ENCODE data around the gene NOCT. TPM values are rescaled to one million over a fixed set of nuclear protein-coding genes. Genes with fewer than 3 reads are reported as not detected.

The NOCT gene
- total and polyA plus RNA-seq, 2 of the 8 experiments (the other 6 are each of a cell fraction or from before 2014, with no cell fraction given) = 10.4 to 45.5 TPM

- no peak overlapping the region for H2BK120ac ChIP-seq (replicated peaks; ENCODE audit: low read depth, low read length)
- H3K18ac ChIP-seq (ENCODE audit: extremely low read depth, low read length) = peak overlapping the region; percentile 81; the same call in 1 of the 2 replicates
- peaks cover 8 to 24% (median 16%) of the 10 kb centered on the region in 4 experiments; a peak in 6 of 7 replicates for H3K4me1 ChIP-seq (replicated peaks in 1 of 4; ENCODE audit: control insufficient read depth in 3 of 4, insufficient read depth in 4 of 4, low read length in 3 of 4)
- peak overlapping the region; percentile 48; the same call in 1 of the 2 replicates for H2BK5ac ChIP-seq (ENCODE audit: low read depth, low read length)
- no peaks in the 10 kb centered on the region for H3K27me3 ChIP-seq (replicated peaks in 1 of 4; ENCODE audit: control insufficient read depth in 3 of 4, extremely low read depth in 1 of 4, insufficient read depth in 3 of 4, low read length in 3 of 4)
- H3K79me1 ChIP-seq (ENCODE audit: low read depth, low read length) = no peaks in the 10 kb centered on the region
- H3K23me2 ChIP-seq (ENCODE audit: low read depth, low read length) = no peaks in the 10 kb centered on the region; the same call in 1 of the 2 replicates
- no peak overlapping the region for H4K8ac ChIP-seq (ENCODE audit: extremely low read depth, insufficient read depth, low read length)
- FAIRE-seq (peak; percentile 68), DNase-seq (ENCODE audit: low read depth in 1 of 2, low spot score in 2 of 2) (peak in 1 of 2 experiments; percentile 59)
- H4K91ac ChIP-seq (replicated peaks; ENCODE audit: insufficient read length, low read length) = no peak overlapping the region
- H3K56ac ChIP-seq (replicated peaks; ENCODE audit: insufficient read length, low read depth, low read length) = no peak overlapping the region
- H3K9ac ChIP-seq (replicated peaks in 1 of 4; ENCODE audit: extremely low read depth in 1 of 4, low read depth in 3 of 4, low read length in 3 of 4) = no peak overlapping the region
- H3K14ac ChIP-seq (ENCODE audit: insufficient read length) = no peak overlapping the region
- no peaks in the 10 kb centered on the region for H3K9me3 ChIP-seq (ENCODE audit: insufficient read depth in 2 of 2, low read depth in 1 of 2, low read length in 1 of 2)
- H2BK12ac ChIP-seq (ENCODE audit: low read depth, low read length) = no peak overlapping the region
- H3K27ac ChIP-seq (ENCODE audit: low read depth, low read length) = no peak overlapping the region
- H2AK5ac ChIP-seq (ENCODE audit: low read depth, low read length) = no peak overlapping the region
- H4K20me1 ChIP-seq (replicated peaks in 1 of 2; ENCODE audit: control insufficient read depth in 1 of 2, insufficient read depth in 2 of 2, low read length in 2 of 2) = peaks cover 7 to 21% of the 10 kb centered on the region in 2 experiments
- peaks cover 32 to 86% of the 10 kb centered on the region in 2 experiments for H3K79me2 ChIP-seq (ENCODE audit: control insufficient read depth in 1 of 2, insufficient read depth in 2 of 2, low read length in 2 of 2)
- no peak overlapping the region for H2AFZ ChIP-seq (ENCODE audit: low read length)
- H4K5ac ChIP-seq (ENCODE audit: insufficient read length, low read depth, low read length) = no peak overlapping the region
- POLR2A ChIA-PET (ENCODE audit: partially characterized antibody) = interaction anchor here (0.8 to 2.6 kb wide), 8 partner anchors 8 to 272 kb away, joined by 3 to 17 read pairs (median 4); no protein-coding TSS in a partner anchor
- no peak overlapping the region for H3K4ac ChIP-seq (replicated peaks; ENCODE audit: insufficient read length, low read depth, low read length)
- peak overlapping the region in 1 of 4 experiments; percentile 34; a peak in 2 of 8 replicates for H3K4me3 ChIP-seq (ENCODE audit: extremely low read depth in 1 of 4, insufficient read depth in 2 of 4, low read depth in 3 of 4, low read length in 4 of 4)
- CTCF ChIA-PET (ENCODE audit: partially characterized antibody) = interaction anchor here (0.6 to 5.0 kb wide), 7 partner anchors 9 to 276 kb away, joined by 3 to 39 read pairs (median 3); no protein-coding TSS in a partner anchor
- 4% methylated on average over 4 of the region's 4 CpGs; no CpG with 5 or more reads in 1 of the 2 experiments for WGBS, 2 experiments (ENCODE audit: extremely low coverage in 1 of 2, insufficient coverage in 1 of 2, insufficient read length in 1 of 2, insufficient replicate concordance in 2 of 2, low coverage in 1 of 2, low lambda C conversion rate in 2 of 2, missing lambda C conversion rate in 1 of 2)
- no peak overlapping the region for H2BK20ac ChIP-seq (ENCODE audit: low read length)
- no peak overlapping the region for H2BK15ac ChIP-seq (ENCODE audit: low read length)
- no peaks in the 10 kb centered on the region; a peak in 2 of 8 replicates for H3K36me3 ChIP-seq (ENCODE audit: control insufficient read depth in 2 of 4, insufficient read depth in 4 of 4, low read length in 3 of 4)
- peak overlapping the region; percentile 50 to 94 for H3K4me2 ChIP-seq (ENCODE audit: insufficient read depth in 1 of 2, low read depth in 2 of 2, low read length in 2 of 2)
- no peak overlapping the region for H3K23ac ChIP-seq (ENCODE audit: insufficient read length)
- TF ChIP-seq CBX8 (IDR thresholded peaks at IDR 0.05; ENCODE audit: borderline replicate concordance, low read depth, low read length) = no peak
- peak in 1 of 3 experiments; percentile 29; a peak in 1 of 4 replicates for TF ChIP-seq CTCF (IDR thresholded peaks at IDR 0.05; ENCODE audit: control extremely low read depth in 1 of 3, insufficient read depth in 1 of 3, low read depth in 1 of 3, low read length in 3 of 3)
- TF ChIP-seq EGR1 (IDR thresholded peaks at IDR 0.05; ENCODE audit: borderline replicate concordance, low read depth, low read length) = 0 out of 2 replicates have a peak, but pooled peaks have one; percentile 11
- TF ChIP-seq MAFK (IDR thresholded peaks at IDR 0.05; ENCODE audit: low read depth, low read length) = no peak
- TF ChIP-seq RAD21 (IDR thresholded peaks at IDR 0.05 in 1 of 2, conservative IDR thresholded peaks at IDR 0.05 in 1 of 2; ENCODE audit: low read depth in 2 of 2, low read length in 2 of 2) = peak in 1 of 2 experiments; percentile 13; a peak in 1 of 4 replicates
- TF ChIP-seq BRCA1 (IDR thresholded peaks at IDR 0.05; ENCODE audit: low read depth, low read length) = no peak
- no peak for TF ChIP-seq SRF (IDR thresholded peaks at IDR 0.05; ENCODE audit: low read depth, low read length)
- TF ChIP-seq EP300 (IDR thresholded peaks at IDR 0.05; ENCODE audit: borderline replicate concordance in 1 of 2, low read depth in 2 of 2, low read length in 2 of 2) = no peak
- TF ChIP-seq YY1 (IDR thresholded peaks at IDR 0.05; ENCODE audit: low read depth, low read length) = no peak
- TF ChIP-seq POLR2A (IDR thresholded peaks at IDR 0.05; ENCODE audit: control extremely low read depth in 1 of 2, low read depth in 2 of 2, low read length in 2 of 2) = 0 out of 3 replicates have a peak, but pooled peaks of 1 of the 2 experiments have one; percentile 33
These were observed 4.8 kb downstream of the NOCT start for GRCh38 chr4:139020384-139020783.

Data from H1 (cell line).